Keratinocyte (primary cell): ENCODE measurements around the gene SIN3A. TPM values are rescaled to one million over a fixed set of nuclear protein-coding genes. Genes with fewer than 3 reads are reported as not detected.

ENCODE experiments used
- DNase-seq: peaks from one replicate; pipeline ENCODE4 v3.0.0-alpha.2; 2011; ENCODE audit warnings: low read depth, missing footprints, low spot score
- FAIRE-seq: peaks from 2 replicates; lab custom pipeline; 2011; peaks lifted over from hg19 to GRCh38; lab: Jason Lieb, UNC
- H2AFZ ChIP-seq: 2 replicates; pipeline ENCODE4 v1.6.0; 2012; ENCODE audit warnings: low read length, control low read depth, inconsistent platforms; ENCODE audit not compliant: control insufficient read depth
- H3K27ac ChIP-seq: 2 replicates; pipeline ENCODE4 v1.5.1; 2011; ENCODE audit warnings: low read length; ENCODE audit not compliant: control insufficient read depth, insufficient read depth
- H3K27me3 ChIP-seq: 3 replicates; pipeline ENCODE4 v1.6.0; 2011; ENCODE audit warnings: low read length; ENCODE audit not compliant: control insufficient read depth, insufficient read depth; ENCODE audit errors: extremely low read depth
- H3K36me3 ChIP-seq, 2 experiments: 2 replicates in 1 of 2; 3 replicates in 1 of 2; pipeline ENCODE4 v1.5.1; 2011; ENCODE audit warnings: low read length in 2 of 2, mild to moderate bottlenecking in 1 of 2; ENCODE audit not compliant: control insufficient read depth in 2 of 2, insufficient read depth in 2 of 2; ENCODE audit errors: extremely low read depth in 1 of 2
- H3K4me1 ChIP-seq: 3 replicates; pipeline ENCODE4 v1.5.1; 2011; ENCODE audit warnings: low read length; ENCODE audit not compliant: control insufficient read depth, insufficient read depth; ENCODE audit errors: extremely low read depth
- H3K4me2 ChIP-seq: 3 replicates; pipeline ENCODE4 v1.6.0; 2011; ENCODE audit warnings: low read depth, low read length; ENCODE audit not compliant: control insufficient read depth, insufficient read depth; ENCODE audit errors: extremely low read depth
- H3K4me3 ChIP-seq, 3 experiments: fragments of 200-600 bp in 1 of 3; sonication (generic) in 1 of 3; 2 replicates in 2 of 3; 3 replicates in 1 of 3; pipeline ENCODE4 v1.5.1; 2011 to 2016; ENCODE audit warnings: low read length in 3 of 3, mild to moderate bottlenecking in 3 of 3, control low read depth in 2 of 3, inconsistent platforms in 1 of 3, low read depth in 1 of 3, mixed read lengths in 1 of 3, mixed run types in 1 of 3, moderate library complexity in 1 of 3; ENCODE audit not compliant: control insufficient read depth in 2 of 3, insufficient read depth in 2 of 3; ENCODE audit errors: extremely low read depth in 1 of 3
- H3K79me2 ChIP-seq: 2 replicates; pipeline ENCODE4 v1.6.0; 2012; ENCODE audit warnings: low read length; ENCODE audit not compliant: control insufficient read depth, insufficient read depth
- H3K9ac ChIP-seq: 3 replicates; pipeline ENCODE4 v1.6.0; 2011; ENCODE audit warnings: low read length; ENCODE audit not compliant: control insufficient read depth, insufficient read depth; ENCODE audit errors: extremely low read depth
- H3K9me1 ChIP-seq: 3 replicates; pipeline ENCODE4 v1.6.0; 2011; ENCODE audit warnings: low read length; ENCODE audit not compliant: control insufficient read depth, insufficient read depth; ENCODE audit errors: extremely low read depth
- H3K9me3 ChIP-seq: 2 replicates; pipeline ENCODE4 v1.5.1; 2012; ENCODE audit warnings: low read depth, low read length; ENCODE audit not compliant: control insufficient read depth
- H4K20me1 ChIP-seq: 3 replicates; pipeline ENCODE4 v1.6.0; 2011; ENCODE audit warnings: low read length; ENCODE audit not compliant: control insufficient read depth, insufficient read depth; ENCODE audit errors: extremely low read depth
- CTCF ChIP-seq, 3 experiments: IDR thresholded peaks in 1 of 3; conservative IDR thresholded peaks in 1 of 3; optimal IDR thresholded peaks in 1 of 3; 2 replicates in 2 of 3; 3 replicates in 1 of 3; pipeline versions ENCODE3 to v1.5.1; 2011; ENCODE audit warnings: low read length in 3 of 3, mild to moderate bottlenecking in 3 of 3, moderate library complexity in 2 of 3, control low read depth in 1 of 3, inconsistent platforms in 1 of 3; ENCODE audit not compliant: insufficient read depth in 2 of 3; ENCODE audit errors: extremely low read depth in 1 of 3
- EZH2 ChIP-seq: IDR thresholded peaks from one replicate; pipeline ENCODE4 v1.6.1; 2012; ENCODE audit warnings: inconsistent platforms, mild to moderate bottlenecking, low read length, moderate library complexity
- dilution Hi-C: fragments of 300-500 bp; cut with MboI; formaldehyde crosslinking; loops from one replicate; pipeline ENCODE4 v1.7.0; 2020; ENCODE audit warnings: low sequenced_read_pairs; ENCODE audit not compliant: extremely low pct_ligation_motif_present
- polyA plus RNA-seq, 5 experiments: library from polyadenylated mRNA; depleted of rRNA in 3 of 5; stranded (reverse) in 3 of 5; stranded (forward) in 1 of 5; unstranded in 1 of 5; fragments of >200 nt; gene quantifications; 1 replicate in 1 of 5; 2 replicates in 3 of 5; 3 replicates in 1 of 5; pipeline versions ENCODE4 v1.2.1 to v1.2.3, GENCODE V29; 2011 to 2012; ENCODE audit warnings: missing spikeins in 2 of 5, low read depth in 1 of 5, low replicate concordance in 1 of 5

The SIN3A gene
- polyA plus RNA-seq, 1 donor (not counting 4 experiments of a cell fraction or from before 2014, with no cell fraction given): 19.4 TPM

- peak overlapping the region; percentile 58 for H3K4me2 ChIP-seq
Observed at GRCh38 chr15:75367006-75367405, 84.5 kb downstream of the SIN3A start.

DNA sequence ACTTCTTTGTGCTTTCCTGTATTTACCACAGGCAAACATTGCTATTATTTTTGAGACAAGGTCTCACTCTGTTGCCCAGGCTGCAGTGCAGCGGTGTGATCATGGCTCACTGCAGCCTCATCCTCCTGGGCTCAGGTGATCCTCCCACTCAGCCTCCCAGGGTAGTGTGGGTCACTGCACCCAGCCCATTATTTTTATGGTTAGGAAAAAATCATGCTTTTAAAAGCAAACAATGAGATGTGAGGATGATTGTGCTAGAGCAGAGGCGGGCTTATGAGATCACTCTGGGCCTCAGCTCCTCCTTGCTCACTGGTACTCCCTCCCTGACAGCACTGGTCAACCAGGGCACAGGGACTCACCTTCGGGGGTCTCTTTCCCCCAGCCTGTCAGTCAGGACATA lies 85.3 kb downstream of the SIN3A start:
- H2AFZ ChIP-seq: no peak overlapping the region
- dilution Hi-C loops: no loop called here
- TF ChIP-seq CTCF (optimal IDR thresholded peaks at IDR 0.05 in 1 of 3, IDR thresholded peaks at IDR 0.05 in 1 of 3, conservative IDR thresholded peaks at IDR 0.05 in 1 of 3; ENCODE audit: extremely low read depth in 1 of 3, insufficient read depth in 2 of 3, low read length in 3 of 3) (no peak), EZH2 (no peak)
- H3K79me2 ChIP-seq: peaks cover 12% of the 10 kb centered on the region
- DNase-seq: no peak
- no peak overlapping the region for H3K9ac ChIP-seq
- H3K4me2 ChIP-seq: no peak overlapping the region
- peaks cover 26 to 36% of the 10 kb centered on the region in 2 experiments for H3K36me3 ChIP-seq
- H4K20me1 ChIP-seq: no peaks in the 10 kb centered on the region
- H3K27me3 ChIP-seq: no peaks in the 10 kb centered on the region
- no peak overlapping the region for H3K4me3 ChIP-seq
- no peaks in the 10 kb centered on the region for H3K9me3 ChIP-seq
- no peaks in the 10 kb centered on the region for H3K9me1 ChIP-seq
- FAIRE-seq: no peak
- H3K4me1 ChIP-seq: peaks cover 17% of the 10 kb centered on the region
- H3K27ac ChIP-seq: no peak overlapping the region

More at GRCh38 chr15:75367006-75367405, 84.5 kb downstream of the SIN3A start:
- H3K4me1 ChIP-seq: peaks cover 25% of the 10 kb centered on the region
- TF ChIP-seq EZH2 (no peak), CTCF (optimal IDR thresholded peaks at IDR 0.05 in 1 of 3, IDR thresholded peaks at IDR 0.05 in 1 of 3, conservative IDR thresholded peaks at IDR 0.05 in 1 of 3; ENCODE audit: extremely low read depth in 1 of 3, insufficient read depth in 2 of 3, low read length in 3 of 3) (no peak)
- H3K9ac ChIP-seq: peak overlapping the region; percentile 92
- H3K4me3 ChIP-seq: peak overlapping the region in 1 of 3 experiments; percentile 79
- H3K36me3 ChIP-seq: peaks cover 23 to 38% of the 10 kb centered on the region in 2 experiments
- no peak for DNase-seq
- H2AFZ ChIP-seq: no peak overlapping the region
- peak overlapping the region; percentile 72 for H3K27ac ChIP-seq
- H3K79me2 ChIP-seq: peaks cover 12% of the 10 kb centered on the region
- dilution Hi-C loops: no loop called here
- H4K20me1 ChIP-seq: no peaks in the 10 kb centered on the region
- no peaks in the 10 kb centered on the region for H3K27me3 ChIP-seq
- no peaks in the 10 kb centered on the region for H3K9me3 ChIP-seq
- no peaks in the 10 kb centered on the region for H3K9me1 ChIP-seq
- no peak for FAIRE-seq
